ENCODE measurements around the gene BFSP2.
A peak's percentile ranks its signal among the peaks of the same experiment; 100 is the strongest.
"Not testable (repeated sequence)": the region's sequence is repeated elsewhere in the genome, so short reads cannot be mapped to it uniquely, and the experiment has no call there.

The BFSP2 gene

GRCh38 chr3:133487920-133488540 is 88.2 kb downstream of the BFSP2 start:
- no peak for DNase-seq

GRCh38 chr3:133488785-133489367 is 89.0 kb downstream of the BFSP2 start:
- peak; percentile 18 for DNase-seq

GRCh38 chr3:133489466-133490085 is 89.7 kb downstream of the BFSP2 start:
- DNase-seq: no peak

GRCh38 chr3:133490468-133491351 is 90.9 kb downstream of the BFSP2 start:
- no peak for DNase-seq

- no peak for DNase-seq
Measured at GRCh38 chr3:133491481-133492059, 91.7 kb downstream of the BFSP2 start.

- no peak for DNase-seq
Measured at GRCh38 chr3:133492159-133492741, 92.4 kb downstream of the BFSP2 start.

GRCh38 chr3:133494469-133494868 is 94.6 kb downstream of the BFSP2 start:
- DNase-seq: no peak

GRCh38 chr3:133502542-133502941 is 102.7 kb downstream of the BFSP2 start:
- DNase-seq: not testable (repeated sequence)

GRCh38 chr3:133503409-133503808 is 103.6 kb downstream of the BFSP2 start:
- DNase-seq: no peak

GRCh38 chr3:133504736-133505135 is 104.9 kb downstream of the BFSP2 start:
- no peak for DNase-seq

- DNase-seq: no peak
Measured at GRCh38 chr3:133505813-133506212, 106.0 kb downstream of the BFSP2 start.

GRCh38 chr3:133506215-133506901 is 106.5 kb downstream of the BFSP2 start:
- DNase-seq: peak; percentile 47

GRCh38 chr3:133509488-133509887 is 109.6 kb downstream of the BFSP2 start:
- no peak for DNase-seq

GRCh38 chr3:133512416-133513089 is 112.7 kb downstream of the BFSP2 start:
- no peak for DNase-seq

- DNase-seq: no peak
Measured at GRCh38 chr3:133514418-133514817, 114.6 kb downstream of the BFSP2 start.

- DNase-seq: no peak
Measured at GRCh38 chr3:133515127-133515526, 115.3 kb downstream of the BFSP2 start.

GRCh38 chr3:133520286-133520685 is 120.4 kb downstream of the BFSP2 start:
- DNase-seq: no peak

GRCh38 chr3:133520938-133521337 is 121.1 kb downstream of the BFSP2 start:
- DNase-seq: not testable (repeated sequence)

GRCh38 chr3:133521946-133522345 is 122.1 kb downstream of the BFSP2 start:
- no peak for DNase-seq

GRCh38 chr3:133523758-133524157 is 123.9 kb downstream of the BFSP2 start:
- not testable (repeated sequence) for DNase-seq

Data from MV-4-11 (cell line).